ENCODE results near the gene SPAG16. TPM values are rescaled to one million over a fixed set of nuclear protein-coding genes. Genes with fewer than 3 reads are reported as not detected.

Gene SPAG16
- total and polyA plus RNA-seq, 3 experiments from 2014 or later = 7.7 to 15.3 (median 8.2) TPM

GRCh38 chr2:214255046-214255445 is 970.8 kb downstream of the SPAG16 start:
- H3K4me1 ChIP-seq (ENCODE audit: insufficient read depth, low read length) = no peaks in the 10 kb centered on the region
- no peaks in the 10 kb centered on the region for H3K27me3 Mint-ChIP-seq
- H3K27ac ChIP-seq (ENCODE audit: low read depth, low read length) = no peak overlapping the region
- no peak overlapping the region for H3K27ac Mint-ChIP-seq
- H3K4me1 Mint-ChIP-seq = no peaks in the 10 kb centered on the region
- H3K9me3 ChIP-seq (ENCODE audit: low read length) = no peaks in the 10 kb centered on the region
- H3K27me3 ChIP-seq (ENCODE audit: insufficient read depth, low read length, poor library complexity, severe bottlenecking) = no peaks in the 10 kb centered on the region
- H3K36me3 Mint-ChIP-seq = no peaks in the 10 kb centered on the region
- no peak overlapping the region for H3K4me3 ChIP-seq (ENCODE audit: low read length)
- CTCF ChIA-PET = no interaction called here
- POLR2A ChIA-PET = no interaction called here
- no peak overlapping the region for H3K4me3 Mint-ChIP-seq
- peaks cover 0 to 18% (median 9%) of the 10 kb centered on the region in 5 donors for H3K9me3 Mint-ChIP-seq
- DNase-seq = no peak
- no peaks in the 10 kb centered on the region for H3K36me3 ChIP-seq (ENCODE audit: insufficient read depth, low read length)

GRCh38 chr2:214261683-214262082 is 977.4 kb downstream of the SPAG16 start:
- Histone ChIP-seq H3K27ac (ENCODE audit: low read depth, low read length) (no peak overlapping the region), H3K9me3 (ENCODE audit: low read length) (no peaks in the 10 kb centered on the region)
- no peak overlapping the region for H3K4me3 Mint-ChIP-seq

GRCh38 chr2:214264171-214264570 is 979.9 kb downstream of the SPAG16 start:
- no peaks in the 10 kb centered on the region for H3K4me1 Mint-ChIP-seq
- H3K4me3 Mint-ChIP-seq = no peak overlapping the region
- no peak for DNase-seq
- ChIA-PET POLR2A (no interaction called here), CTCF (no interaction called here)
- H3K9me3 Mint-ChIP-seq = peaks cover 3 to 22% (median 8%) of the 10 kb centered on the region in 5 donors
- H3K27ac Mint-ChIP-seq = no peak overlapping the region
- Histone ChIP-seq H3K9me3 (ENCODE audit: low read length) (no peaks in the 10 kb centered on the region), H3K4me3 (ENCODE audit: low read length) (no peak overlapping the region), H3K27ac (ENCODE audit: low read depth, low read length) (no peak overlapping the region), H3K36me3 (ENCODE audit: insufficient read depth, low read length) (no peaks in the 10 kb centered on the region), H3K27me3 (ENCODE audit: insufficient read depth, low read length, poor library complexity, severe bottlenecking) (no peaks in the 10 kb centered on the region), H3K4me1 (ENCODE audit: insufficient read depth, low read length) (no peaks in the 10 kb centered on the region)
- H3K27me3 Mint-ChIP-seq = no peaks in the 10 kb centered on the region
- H3K36me3 Mint-ChIP-seq = no peaks in the 10 kb centered on the region

More at GRCh38 chr2:214261683-214262082, 977.4 kb downstream of the SPAG16 start:
- no peak overlapping the region for H3K27ac Mint-ChIP-seq
- no peaks in the 10 kb centered on the region for H3K36me3 ChIP-seq (ENCODE audit: insufficient read depth, low read length)
- no peaks in the 10 kb centered on the region for H3K4me1 ChIP-seq (ENCODE audit: insufficient read depth, low read length)
- no peak overlapping the region for H3K4me3 ChIP-seq (ENCODE audit: low read length)
- H3K9me3 Mint-ChIP-seq = peaks cover 3 to 17% (median 8%) of the 10 kb centered on the region in 5 donors
- H3K27me3 ChIP-seq (ENCODE audit: insufficient read depth, low read length, poor library complexity, severe bottlenecking) = no peaks in the 10 kb centered on the region
- POLR2A ChIA-PET = no interaction called here
- H3K27me3 Mint-ChIP-seq = no peaks in the 10 kb centered on the region
- no peaks in the 10 kb centered on the region for H3K4me1 Mint-ChIP-seq
- DNase-seq = no peak
- H3K36me3 Mint-ChIP-seq = no peaks in the 10 kb centered on the region
- CTCF ChIA-PET = no interaction called here

- no peak for DNase-seq
- no peak overlapping the region for H3K4me3 ChIP-seq (ENCODE audit: low read length)
- Mint-ChIP-seq H3K27ac (no peak overlapping the region), H3K4me1 (no peaks in the 10 kb centered on the region), H3K9me3 (peaks cover 2 to 21% (median 8%) of the 10 kb centered on the region in 5 donors), H3K36me3 (no peaks in the 10 kb centered on the region), H3K27me3 (no peaks in the 10 kb centered on the region), H3K4me3 (no peak overlapping the region)
- H3K4me1 ChIP-seq (ENCODE audit: insufficient read depth, low read length) = no peaks in the 10 kb centered on the region
- H3K36me3 ChIP-seq (ENCODE audit: insufficient read depth, low read length) = no peaks in the 10 kb centered on the region
- H3K27ac ChIP-seq (ENCODE audit: low read depth, low read length) = no peak overlapping the region
- no peaks in the 10 kb centered on the region for H3K9me3 ChIP-seq (ENCODE audit: low read length)
- POLR2A ChIA-PET = no interaction called here
- CTCF ChIA-PET = no interaction called here
- no peaks in the 10 kb centered on the region for H3K27me3 ChIP-seq (ENCODE audit: insufficient read depth, low read length, poor library complexity, severe bottlenecking)
Measured at GRCh38 chr2:214265991-214266489, 981.8 kb downstream of the SPAG16 start.

- no peaks in the 10 kb centered on the region for H3K36me3 Mint-ChIP-seq
- H3K27me3 ChIP-seq (ENCODE audit: insufficient read depth, low read length, poor library complexity, severe bottlenecking) = no peaks in the 10 kb centered on the region
- CTCF ChIA-PET = no interaction called here
- H3K4me1 Mint-ChIP-seq = no peaks in the 10 kb centered on the region
- no peaks in the 10 kb centered on the region for H3K4me1 ChIP-seq (ENCODE audit: insufficient read depth, low read length)
- POLR2A ChIA-PET = no interaction called here
- H3K4me3 ChIP-seq (ENCODE audit: low read length) = no peak overlapping the region
- H3K9me3 Mint-ChIP-seq = peaks cover 4 to 24% (median 14%) of the 10 kb centered on the region in 5 donors
- no peaks in the 10 kb centered on the region for H3K9me3 ChIP-seq (ENCODE audit: low read length)
- no peaks in the 10 kb centered on the region for H3K27me3 Mint-ChIP-seq
- no peak overlapping the region for H3K4me3 Mint-ChIP-seq
- no peaks in the 10 kb centered on the region for H3K36me3 ChIP-seq (ENCODE audit: insufficient read depth, low read length)
- no peak overlapping the region for H3K27ac Mint-ChIP-seq
- no peak overlapping the region for H3K27ac ChIP-seq (ENCODE audit: low read depth, low read length)
- no peak for DNase-seq
Measured at GRCh38 chr2:214277880-214278279, 993.6 kb downstream of the SPAG16 start.

- CTCF ChIA-PET = no interaction called here
- H3K27me3 Mint-ChIP-seq = no peaks in the 10 kb centered on the region
- H3K9me3 Mint-ChIP-seq = peaks cover 0 to 13% (median 3%) of the 10 kb centered on the region in 5 donors
- no peak overlapping the region for H3K4me3 Mint-ChIP-seq
- H3K4me1 Mint-ChIP-seq = no peaks in the 10 kb centered on the region
- no peak overlapping the region for H3K4me3 ChIP-seq (ENCODE audit: low read length)
- no peak for DNase-seq
- POLR2A ChIA-PET = no interaction called here
- H3K27me3 ChIP-seq (ENCODE audit: insufficient read depth, low read length, poor library complexity, severe bottlenecking) = no peaks in the 10 kb centered on the region
- H3K9me3 ChIP-seq (ENCODE audit: low read length) = no peaks in the 10 kb centered on the region
- H3K36me3 ChIP-seq (ENCODE audit: insufficient read depth, low read length) = no peaks in the 10 kb centered on the region
- H3K4me1 ChIP-seq (ENCODE audit: insufficient read depth, low read length) = no peaks in the 10 kb centered on the region
- no peak overlapping the region for H3K27ac ChIP-seq (ENCODE audit: low read depth, low read length)
- H3K36me3 Mint-ChIP-seq = no peaks in the 10 kb centered on the region
- H3K27ac Mint-ChIP-seq = no peak overlapping the region
Measured at GRCh38 chr2:214286011-214286410, 1001.7 kb downstream of the SPAG16 start.

GRCh38 chr2:214293593-214293992 is 1009.3 kb downstream of the SPAG16 start:
- ChIA-PET POLR2A (no interaction called here), CTCF (no interaction called here)
- no peak overlapping the region for H3K27ac Mint-ChIP-seq
- H3K36me3 Mint-ChIP-seq = no peaks in the 10 kb centered on the region
- Histone ChIP-seq H3K9me3 (ENCODE audit: low read length) (peaks cover 9% of the 10 kb centered on the region), H3K27ac (ENCODE audit: low read depth, low read length) (no peak overlapping the region), H3K4me1 (ENCODE audit: insufficient read depth, low read length) (no peaks in the 10 kb centered on the region), H3K4me3 (ENCODE audit: low read length) (no peak overlapping the region), H3K27me3 (ENCODE audit: insufficient read depth, low read length, poor library complexity, severe bottlenecking) (no peaks in the 10 kb centered on the region), H3K36me3 (ENCODE audit: insufficient read depth, low read length) (no peaks in the 10 kb centered on the region)
- no peaks in the 10 kb centered on the region for H3K4me1 Mint-ChIP-seq
- H3K27me3 Mint-ChIP-seq = no peaks in the 10 kb centered on the region
- peaks cover 8 to 29% (median 25%) of the 10 kb centered on the region in 5 donors for H3K9me3 Mint-ChIP-seq
- H3K4me3 Mint-ChIP-seq = no peak overlapping the region
- no peak for DNase-seq

- H3K36me3 ChIP-seq (ENCODE audit: insufficient read depth, low read length) = no peaks in the 10 kb centered on the region
- no peak overlapping the region for H3K27ac ChIP-seq (ENCODE audit: low read depth, low read length)
- H3K9me3 ChIP-seq (ENCODE audit: low read length) = peaks cover 9% of the 10 kb centered on the region
- H3K4me3 ChIP-seq (ENCODE audit: low read length) = no peak overlapping the region
- Mint-ChIP-seq H3K27me3 (no peaks in the 10 kb centered on the region), H3K4me3 (no peak overlapping the region), H3K4me1 (no peaks in the 10 kb centered on the region), H3K27ac (no peak overlapping the region), H3K36me3 (no peaks in the 10 kb centered on the region), H3K9me3 (peaks cover 8 to 27% (median 20%) of the 10 kb centered on the region in 5 donors)
- ChIA-PET POLR2A (no interaction called here), CTCF (no interaction called here)
- no peaks in the 10 kb centered on the region for H3K4me1 ChIP-seq (ENCODE audit: insufficient read depth, low read length)
- DNase-seq = no peak
- no peaks in the 10 kb centered on the region for H3K27me3 ChIP-seq (ENCODE audit: insufficient read depth, low read length, poor library complexity, severe bottlenecking)
Measured at GRCh38 chr2:214294426-214294825, 1010.2 kb downstream of the SPAG16 start.

- Mint-ChIP-seq H3K4me3 (no peak overlapping the region), H3K9me3 (peaks cover 7 to 18% (median 9%) of the 10 kb centered on the region in 5 donors), H3K36me3 (no peaks in the 10 kb centered on the region), H3K27me3 (no peaks in the 10 kb centered on the region), H3K27ac (no peak overlapping the region), H3K4me1 (no peaks in the 10 kb centered on the region)
- H3K27me3 ChIP-seq (ENCODE audit: insufficient read depth, low read length, poor library complexity, severe bottlenecking) = no peaks in the 10 kb centered on the region
- H3K4me3 ChIP-seq (ENCODE audit: low read length) = no peak overlapping the region
- H3K27ac ChIP-seq (ENCODE audit: low read depth, low read length) = no peak overlapping the region
- H3K36me3 ChIP-seq (ENCODE audit: insufficient read depth, low read length) = no peaks in the 10 kb centered on the region
- no peak for DNase-seq
- no peaks in the 10 kb centered on the region for H3K4me1 ChIP-seq (ENCODE audit: insufficient read depth, low read length)
- H3K9me3 ChIP-seq (ENCODE audit: low read length) = peaks cover 9% of the 10 kb centered on the region
- POLR2A ChIA-PET = no interaction called here
- CTCF ChIA-PET = no interaction called here
Measured at GRCh38 chr2:214297423-214297822, 1013.2 kb downstream of the SPAG16 start.

All from CD8-positive, alpha-beta memory T cell (primary cell).